ENCODE measurements around the gene GREM2.

Gene GREM2

GRCh38 chr1:240559781-240560180, 52.2 kb downstream of the GREM2 start:
- TF ChIP-seq TAF1 (IDR thresholded peaks at IDR 0.05; ENCODE audit: low read depth) = no peak
- TF ChIP-seq ZBTB7A (IDR thresholded peaks at IDR 0.05; ENCODE audit: low read depth) = no peak
- no peak for TF ChIP-seq NFIC (IDR thresholded peaks at IDR 0.05)
- no peak for TF ChIP-seq USF1 (IDR thresholded peaks at IDR 0.05)
- TF ChIP-seq TCF12 (IDR thresholded peaks at IDR 0.05; ENCODE audit: low read depth) = no peak
- no peak for TF ChIP-seq MAX (IDR thresholded peaks at IDR 0.05)
- TF ChIP-seq FOXM1 (IDR thresholded peaks at IDR 0.05; ENCODE audit: borderline replicate concordance, low read depth) = no peak
- no peak for TF ChIP-seq REST (IDR thresholded peaks at IDR 0.05; ENCODE audit: low read depth)
- no peak for TF ChIP-seq EP300 (IDR thresholded peaks at IDR 0.05; ENCODE audit: borderline replicate concordance)
- TF ChIP-seq YY1 (IDR thresholded peaks at IDR 0.05; ENCODE audit: low read depth) = no peak
- TF ChIP-seq CREB1 (IDR thresholded peaks at IDR 0.05; ENCODE audit: low read depth) = no peak
- no peak for TF ChIP-seq CEBPB (IDR thresholded peaks at IDR 0.05)
- no peak for TF ChIP-seq RAD21 (IDR thresholded peaks at IDR 0.05; ENCODE audit: low read depth)
- TF ChIP-seq TEAD4 (IDR thresholded peaks at IDR 0.05) = no peak
- TF ChIP-seq EGR1 (IDR thresholded peaks at IDR 0.05) = no peak

GRCh38 chr1:240555524-240555923, 56.4 kb downstream of the GREM2 start:
- TF ChIP-seq FOXM1 (IDR thresholded peaks at IDR 0.05; ENCODE audit: borderline replicate concordance, low read depth) (no peak), NFIC (IDR thresholded peaks at IDR 0.05) (no peak), CEBPB (IDR thresholded peaks at IDR 0.05) (no peak), TAF1 (IDR thresholded peaks at IDR 0.05; ENCODE audit: low read depth) (no peak), CREB1 (IDR thresholded peaks at IDR 0.05; ENCODE audit: low read depth) (no peak), USF1 (IDR thresholded peaks at IDR 0.05) (no peak), YY1 (IDR thresholded peaks at IDR 0.05; ENCODE audit: low read depth) (no peak), TEAD4 (IDR thresholded peaks at IDR 0.05) (no peak), EGR1 (IDR thresholded peaks at IDR 0.05) (no peak), EP300 (IDR thresholded peaks at IDR 0.05; ENCODE audit: borderline replicate concordance) (no peak), RAD21 (IDR thresholded peaks at IDR 0.05; ENCODE audit: low read depth) (no peak), ZBTB7A (IDR thresholded peaks at IDR 0.05; ENCODE audit: low read depth) (no peak), MAX (IDR thresholded peaks at IDR 0.05) (no peak), TCF12 (IDR thresholded peaks at IDR 0.05; ENCODE audit: low read depth) (no peak), REST (IDR thresholded peaks at IDR 0.05; ENCODE audit: low read depth) (no peak)

GRCh38 chr1:240553351-240553750, 58.6 kb downstream of the GREM2 start:
- no peak for TF ChIP-seq EGR1 (IDR thresholded peaks at IDR 0.05)
- no peak for TF ChIP-seq YY1 (IDR thresholded peaks at IDR 0.05; ENCODE audit: low read depth)
- TF ChIP-seq TEAD4 (IDR thresholded peaks at IDR 0.05) = no peak
- no peak for TF ChIP-seq USF1 (IDR thresholded peaks at IDR 0.05)
- no peak for TF ChIP-seq RAD21 (IDR thresholded peaks at IDR 0.05; ENCODE audit: low read depth)
- no peak for TF ChIP-seq ZBTB7A (IDR thresholded peaks at IDR 0.05; ENCODE audit: low read depth)
- no peak for TF ChIP-seq CREB1 (IDR thresholded peaks at IDR 0.05; ENCODE audit: low read depth)
- TF ChIP-seq NFIC (IDR thresholded peaks at IDR 0.05) = no peak

- TF ChIP-seq TEAD4 (IDR thresholded peaks at IDR 0.05) (no peak), MAX (IDR thresholded peaks at IDR 0.05) (no peak), FOXM1 (IDR thresholded peaks at IDR 0.05; ENCODE audit: borderline replicate concordance, low read depth) (no peak), EP300 (IDR thresholded peaks at IDR 0.05; ENCODE audit: borderline replicate concordance) (no peak), TCF12 (IDR thresholded peaks at IDR 0.05; ENCODE audit: low read depth) (no peak), REST (IDR thresholded peaks at IDR 0.05; ENCODE audit: low read depth) (no peak), CREB1 (IDR thresholded peaks at IDR 0.05; ENCODE audit: low read depth) (no peak)
These were observed 72.1 kb downstream of the GREM2 start for GRCh38 chr1:240539769-240540414.
